Upper lobe of left lung (tissue), 6 donors: Measurements from ENCODE around the gene MAP3K14. TPM values are rescaled to one million over a fixed set of nuclear protein-coding genes. Genes with fewer than 3 reads are reported as not detected.

Source experiments
- ATAC-seq, 2 donors: fragments of 200-7000 bp; cut with Tn5 transposase; one replicate each; pipeline ENCODE4 v1.9.1; 2022; ENCODE audit warnings: mild to moderate bottlenecking in 2 of 2, moderate library complexity in 2 of 2; ENCODE audit not compliant: low FRiP score in 2 of 2
- DNase-seq, 2 donors: peaks; one replicate each; pipeline ENCODE4 v3.0.0-alpha.2; 2019 to 2020
- H3K27ac ChIP-seq, 4 donors: fragments of 200-600 bp; sonication (generic); one replicate each; pipeline ENCODE4 v1.5.1; 2016 to 2019
- H3K27me3 ChIP-seq, 4 donors: fragments of 200-600 bp; sonication (generic); one replicate each; pipeline ENCODE4 v1.5.1; 2017 to 2019
- H3K36me3 ChIP-seq, 4 donors: fragments of 200-600 bp; sonication (generic); one replicate each; pipeline ENCODE4 v1.5.1; 2016 to 2019
- H3K4me1 ChIP-seq, 4 donors: fragments of 200-600 bp; sonication (generic); one replicate each; pipeline ENCODE4 v1.5.1; 2018 to 2019
- H3K4me3 ChIP-seq, 4 donors: fragments of 200-600 bp; sonication (generic); one replicate each; pipeline ENCODE4 v1.5.1; 2017 to 2019; ENCODE audit warnings: mild to moderate bottlenecking in 2 of 4, moderate library complexity in 1 of 4
- H3K9me3 ChIP-seq, 4 donors: fragments of 200-600 bp; sonication (generic); one replicate each; pipeline ENCODE4 v1.5.1; 2018 to 2019
- CTCF ChIP-seq, 6 experiments: fragments of 450-650 bp in 4 of 6; fragments of 200-600 bp in 2 of 6; sonication (generic) in 2 of 6; IDR thresholded peaks; one replicate each; pipeline ENCODE4 v1.5.1; 2016 to 2019; ENCODE audit warnings: antibody characterized with exemption in 6 of 6
- EP300 ChIP-seq, 4 donors: sonication (generic); formaldehyde crosslinking; IDR thresholded peaks; one replicate each; pipeline ENCODE4 v1.5.1; 2017; ENCODE audit warnings: antibody characterized with exemption in 4 of 4, control low read depth in 2 of 4
- POLR2A ChIP-seq, 4 donors: fragments of 450-650 bp; IDR thresholded peaks; one replicate each; pipeline ENCODE4 v1.5.1; 2016 to 2017; ENCODE audit warnings: antibody characterized with exemption in 4 of 4, mild to moderate bottlenecking in 2 of 4
- POLR2AphosphoS5 ChIP-seq, 2 donors: sonication (generic); formaldehyde crosslinking; IDR thresholded peaks; one replicate each; pipeline ENCODE4 v1.5.1; 2017; ENCODE audit warnings: antibody characterized with exemption in 2 of 2
- WGBS, 2 donors: methylation state at CpG; one replicate each; pipeline ENCODE4 v1.1.5; 2017 to 2018; 5-methylcytosine and 5-hydroxymethylcytosine counted together
- total RNA-seq, 6 donors: library from RNA; depleted of rRNA in 4 of 6; stranded (reverse); fragments of >200 nt in 4 of 6; gene quantifications; one replicate each; pipeline versions ENCODE4 v1.1.0 to v1.2.1, GENCODE V29; 2016 to 2021
- donor health status: DM: no; HTN: no; CAD: no; lungs with moderate emphysema.
- donor health status: DM: no; HTN: yes; CAD: no; lungs with severe emphysema.

MAP3K14 gene
- total RNA-seq, 6 donors from 2014 or later = 11.4 to 17.8 (median 13.5) TPM

- TF ChIP-seq EP300 (IDR thresholded peaks at IDR 0.05) (no peak), POLR2A (IDR thresholded peaks at IDR 0.05) (no peak), CTCF (IDR thresholded peaks at IDR 0.05) (no peak), POLR2AphosphoS5 (IDR thresholded peaks at IDR 0.05) (no peak)
- Histone ChIP-seq H3K4me1 (peaks cover 70 to 88% (median 72%) of the 10 kb centered on the region in 4 donors), H3K9me3 (no peaks in the 10 kb centered on the region), H3K27me3 (no peaks in the 10 kb centered on the region), H3K36me3 (no peaks in the 10 kb centered on the region), H3K4me3 (no peak overlapping the region), H3K27ac (peak overlapping the region; percentile 2 to 42 (median 32))
- DNase-seq (no peak), ATAC-seq (no peak)
- WGBS, 2 donors = 88 to 94% methylated on average over 8 of the region's 8 CpGs
Observed at GRCh38 chr17:45298546-45299285, 18.1 kb downstream of the MAP3K14 start.

GRCh38 chr17:45296833-45297124 is 20.0 kb downstream of the MAP3K14 start:
- DNase-seq (no peak), ATAC-seq (no peak)
- no peak for TF ChIP-seq POLR2AphosphoS5 (IDR thresholded peaks at IDR 0.05)
- TF ChIP-seq CTCF (IDR thresholded peaks at IDR 0.05) = no peak
- TF ChIP-seq EP300 (IDR thresholded peaks at IDR 0.05) = no peak
- no peak for TF ChIP-seq POLR2A (IDR thresholded peaks at IDR 0.05)
- peaks cover 75 to 95% (median 81%) of the 10 kb centered on the region in 4 donors for H3K4me1 ChIP-seq
- WGBS, 2 donors = 29 to 30% methylated on average over 1 of the region's 1 CpG
- no peaks in the 10 kb centered on the region for H3K36me3 ChIP-seq
- H3K4me3 ChIP-seq = no peak overlapping the region
- H3K27me3 ChIP-seq = no peaks in the 10 kb centered on the region
- H3K9me3 ChIP-seq = no peaks in the 10 kb centered on the region
- H3K27ac ChIP-seq = peak overlapping the region in 3 of 4 donors; percentile 30 to 78 (median 33)

- ATAC-seq = peak in 1 of 2 donors; percentile 55
- peak in 1 of 2 donors; percentile 68 for DNase-seq
- H3K27ac ChIP-seq = peak overlapping the region; percentile 33 to 78 (median 58)
- no peaks in the 10 kb centered on the region for H3K36me3 ChIP-seq
- H3K27me3 ChIP-seq = no peaks in the 10 kb centered on the region
- 69 to 80% methylated on average over 7 of the region's 7 CpGs for WGBS, 2 donors
- no peaks in the 10 kb centered on the region for H3K9me3 ChIP-seq
- H3K4me3 ChIP-seq = no peak overlapping the region
- TF ChIP-seq EP300 (IDR thresholded peaks at IDR 0.05) (no peak), CTCF (IDR thresholded peaks at IDR 0.05) (no peak), POLR2A (IDR thresholded peaks at IDR 0.05) (no peak), POLR2AphosphoS5 (IDR thresholded peaks at IDR 0.05) (no peak)
- H3K4me1 ChIP-seq = peaks cover 81 to 99% (median 86%) of the 10 kb centered on the region in 4 donors
Observed at GRCh38 chr17:45296003-45296832, 20.6 kb downstream of the MAP3K14 start.

GRCh38 chr17:45294506-45294905 is 22.3 kb downstream of the MAP3K14 start:
- peak; percentile 39 to 76 for ATAC-seq

More at GRCh38 chr17:45294506-45294905, 22.3 kb downstream of the MAP3K14 start:
- 48 to 50% methylated on average over 3 of the region's 3 CpGs for WGBS, 2 donors
- Histone ChIP-seq H3K27me3 (no peaks in the 10 kb centered on the region), H3K4me1 (peaks cover 74 to 100% (median 88%) of the 10 kb centered on the region in 4 donors), H3K36me3 (peaks cover 0 to 12% (median 8%) of the 10 kb centered on the region in 4 donors), H3K27ac (peak overlapping the region; percentile 73 to 80 (median 76)), H3K4me3 (no peak overlapping the region), H3K9me3 (no peaks in the 10 kb centered on the region)
- peak in 1 of 2 donors; percentile 75 for DNase-seq
- TF ChIP-seq CTCF (IDR thresholded peaks at IDR 0.05) = peak in 1 of 6 experiments; percentile 9
- peak in 1 of 4 donors; percentile 27 for TF ChIP-seq EP300 (IDR thresholded peaks at IDR 0.05)
- TF ChIP-seq POLR2AphosphoS5 (IDR thresholded peaks at IDR 0.05) = peak in 1 of 2 donors; percentile 14
- no peak for TF ChIP-seq POLR2A (IDR thresholded peaks at IDR 0.05)
